Type B pancreatic cell (in vitro differentiated cells): Measurements from ENCODE around the gene RHOU. TPM values are rescaled to one million over a fixed set of nuclear protein-coding genes. Genes with fewer than 3 reads are reported as not detected.

Experiments
- DNase-seq: peaks from one replicate; pipeline ENCODE4 v3.0.0; 2021; ENCODE audit warnings: mixed read lengths; ENCODE audit not compliant: unreplicated experiment; ENCODE audit errors: extremely low spot score
- H3K27ac Mint-ChIP-seq: 2 replicates; pipeline ENCODE4 v1.8.0; 2021; ENCODE audit warnings: mild to moderate bottlenecking, mixed read lengths
- H3K27me3 Mint-ChIP-seq: 2 replicates; pipeline ENCODE4 v1.8.0; 2021; ENCODE audit warnings: mixed read lengths
- H3K36me3 Mint-ChIP-seq: 2 replicates; pipeline ENCODE4 v1.8.0; 2021; ENCODE audit warnings: mixed read lengths
- H3K4me1 Mint-ChIP-seq: one replicate; pipeline ENCODE4 v1.8.0; 2021; ENCODE audit warnings: mixed read lengths; ENCODE audit not compliant: unreplicated experiment
- H3K4me3 Mint-ChIP-seq: 2 replicates; pipeline ENCODE4 v1.8.0; 2021; ENCODE audit warnings: mild to moderate bottlenecking, mixed read lengths
- H3K9me3 Mint-ChIP-seq: 2 replicates; pipeline ENCODE4 v1.8.0; 2021; ENCODE audit warnings: mixed read lengths
- total RNA-seq: library from RNA; stranded (reverse); gene quantifications from 2 replicates; pipeline ENCODE4 v1.2.1, GENCODE V29; 2021; ENCODE audit warnings: low replicate concordance
- TF ChIP-seq, protein P1 (sequence below): fragments of 200-600 bp; sonication (generic); conservative IDR thresholded peaks from 2 replicates; pipeline ENCODE4 v1.5.0; 2021; ENCODE audit warnings: antibody characterized with exemption, mild to moderate bottlenecking

The RHOU gene
- total RNA-seq, 1 donor from 2014 or later, result 81.1 TPM

GRCh38 chr1:228695015-228695955, 40.0 kb upstream of the RHOU start:
- H3K36me3 Mint-ChIP-seq, result no peaks in the 10 kb centered on the region
- TF ChIP-seq, protein P1, sequence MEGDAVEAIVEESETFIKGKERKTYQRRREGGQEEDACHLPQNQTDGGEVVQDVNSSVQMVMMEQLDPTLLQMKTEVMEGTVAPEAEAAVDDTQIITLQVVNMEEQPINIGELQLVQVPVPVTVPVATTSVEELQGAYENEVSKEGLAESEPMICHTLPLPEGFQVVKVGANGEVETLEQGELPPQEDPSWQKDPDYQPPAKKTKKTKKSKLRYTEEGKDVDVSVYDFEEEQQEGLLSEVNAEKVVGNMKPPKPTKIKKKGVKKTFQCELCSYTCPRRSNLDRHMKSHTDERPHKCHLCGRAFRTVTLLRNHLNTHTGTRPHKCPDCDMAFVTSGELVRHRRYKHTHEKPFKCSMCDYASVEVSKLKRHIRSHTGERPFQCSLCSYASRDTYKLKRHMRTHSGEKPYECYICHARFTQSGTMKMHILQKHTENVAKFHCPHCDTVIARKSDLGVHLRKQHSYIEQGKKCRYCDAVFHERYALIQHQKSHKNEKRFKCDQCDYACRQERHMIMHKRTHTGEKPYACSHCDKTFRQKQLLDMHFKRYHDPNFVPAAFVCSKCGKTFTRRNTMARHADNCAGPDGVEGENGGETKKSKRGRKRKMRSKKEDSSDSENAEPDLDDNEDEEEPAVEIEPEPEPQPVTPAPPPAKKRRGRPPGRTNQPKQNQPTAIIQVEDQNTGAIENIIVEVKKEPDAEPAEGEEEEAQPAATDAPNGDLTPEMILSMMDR, result no peak
- H3K27ac Mint-ChIP-seq, result no peak overlapping the region
- peaks cover 17% of the 10 kb centered on the region for H3K4me1 Mint-ChIP-seq
- no peaks in the 10 kb centered on the region for H3K9me3 Mint-ChIP-seq
- H3K4me3 Mint-ChIP-seq, result no peak overlapping the region
- no peaks in the 10 kb centered on the region for H3K27me3 Mint-ChIP-seq
- DNase-seq, result no peak

- no peak overlapping the region for H3K4me3 Mint-ChIP-seq
- no peaks in the 10 kb centered on the region for H3K9me3 Mint-ChIP-seq
- H3K27me3 Mint-ChIP-seq, result no peaks in the 10 kb centered on the region
- H3K36me3 Mint-ChIP-seq, result no peaks in the 10 kb centered on the region
- H3K4me1 Mint-ChIP-seq, result peaks cover 5% of the 10 kb centered on the region
- H3K27ac Mint-ChIP-seq, result peak overlapping the region; percentile 8
- TF ChIP-seq, protein P1, result no peak
- no peak for DNase-seq
Observed at GRCh38 chr1:228697207-228698016, 37.9 kb upstream of the RHOU start.

- H3K9me3 Mint-ChIP-seq, result no peaks in the 10 kb centered on the region
- TF ChIP-seq, protein P1, result no peak
- peaks cover 5% of the 10 kb centered on the region for H3K4me1 Mint-ChIP-seq
- no peak overlapping the region for H3K27ac Mint-ChIP-seq
- no peak overlapping the region for H3K4me3 Mint-ChIP-seq
- H3K27me3 Mint-ChIP-seq, result no peaks in the 10 kb centered on the region
- H3K36me3 Mint-ChIP-seq, result no peaks in the 10 kb centered on the region
- DNase-seq, result no peak
Observed at GRCh38 chr1:228698017-228698329, 37.3 kb upstream of the RHOU start.

- peaks cover under 1% of the 10 kb centered on the region for H3K4me1 Mint-ChIP-seq
- H3K4me3 Mint-ChIP-seq, result no peak overlapping the region
- H3K36me3 Mint-ChIP-seq, result no peaks in the 10 kb centered on the region
- no peak for DNase-seq
- TF ChIP-seq, protein P1, result no peak
- H3K27me3 Mint-ChIP-seq, result no peaks in the 10 kb centered on the region
- no peak overlapping the region for H3K27ac Mint-ChIP-seq
- H3K9me3 Mint-ChIP-seq, result no peaks in the 10 kb centered on the region
Observed at GRCh38 chr1:228702433-228702832, 32.8 kb upstream of the RHOU start.

GRCh38 chr1:228706305-228706704, 29.0 kb upstream of the RHOU start:
- Mint-ChIP-seq H3K27me3 (no peaks in the 10 kb centered on the region), H3K27ac (no peak overlapping the region), H3K4me1 (no peaks in the 10 kb centered on the region), H3K36me3 (no peaks in the 10 kb centered on the region), H3K4me3 (no peak overlapping the region), H3K9me3 (no peaks in the 10 kb centered on the region)
- no peak for DNase-seq
- TF ChIP-seq, protein P1, result no peak
